Neural progenitor cell (in vitro differentiated cells): ENCODE data around the gene RPS6KA2.

ENCODE experiments used
- EZH2 ChIP-seq: fragments of 200-600 bp; sonication (generic); IDR thresholded peaks from 2 replicates; pipeline ENCODE4 v1.6.1; 2017; ENCODE audit warnings: antibody characterized with exemption, mild to moderate bottlenecking, moderate library complexity
- TF ChIP-seq, protein P1 (sequence below): fragments of 200-600 bp; sonication (generic); IDR thresholded peaks from 2 replicates; pipeline ENCODE4 v1.5.1; 2017; ENCODE audit warnings: antibody characterized with exemption, mild to moderate bottlenecking

- TF ChIP-seq EZH2, result no peak
- TF ChIP-seq, protein P1, sequence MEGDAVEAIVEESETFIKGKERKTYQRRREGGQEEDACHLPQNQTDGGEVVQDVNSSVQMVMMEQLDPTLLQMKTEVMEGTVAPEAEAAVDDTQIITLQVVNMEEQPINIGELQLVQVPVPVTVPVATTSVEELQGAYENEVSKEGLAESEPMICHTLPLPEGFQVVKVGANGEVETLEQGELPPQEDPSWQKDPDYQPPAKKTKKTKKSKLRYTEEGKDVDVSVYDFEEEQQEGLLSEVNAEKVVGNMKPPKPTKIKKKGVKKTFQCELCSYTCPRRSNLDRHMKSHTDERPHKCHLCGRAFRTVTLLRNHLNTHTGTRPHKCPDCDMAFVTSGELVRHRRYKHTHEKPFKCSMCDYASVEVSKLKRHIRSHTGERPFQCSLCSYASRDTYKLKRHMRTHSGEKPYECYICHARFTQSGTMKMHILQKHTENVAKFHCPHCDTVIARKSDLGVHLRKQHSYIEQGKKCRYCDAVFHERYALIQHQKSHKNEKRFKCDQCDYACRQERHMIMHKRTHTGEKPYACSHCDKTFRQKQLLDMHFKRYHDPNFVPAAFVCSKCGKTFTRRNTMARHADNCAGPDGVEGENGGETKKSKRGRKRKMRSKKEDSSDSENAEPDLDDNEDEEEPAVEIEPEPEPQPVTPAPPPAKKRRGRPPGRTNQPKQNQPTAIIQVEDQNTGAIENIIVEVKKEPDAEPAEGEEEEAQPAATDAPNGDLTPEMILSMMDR, result no peak
Observed at GRCh38 chr6:166559662-166560061, 67.4 kb downstream of the RPS6KA2 start.
